Fibroblast of lung (primary cell): ENCODE results near the gene SORL1.

Source experiments
- EZH2 ChIP-seq: IDR thresholded peaks from 2 replicates; pipeline ENCODE4 v1.5.1; 2012; ENCODE audit warnings: low read length, control low read depth, mild to moderate bottlenecking; ENCODE audit errors: missing control alignments
- TF ChIP-seq, protein P1 (sequence below), 2 donors: IDR thresholded peaks in 1 of 2; conservative IDR thresholded peaks in 1 of 2; 1 replicate in 1 of 2; 2 replicates in 1 of 2; pipeline ENCODE4 v1.5.1; 2011 to 2012; ENCODE audit warnings: low read length in 2 of 2, control low read depth in 1 of 2, inconsistent platforms in 1 of 2, low read depth in 1 of 2, mild to moderate bottlenecking in 1 of 2

DNA sequence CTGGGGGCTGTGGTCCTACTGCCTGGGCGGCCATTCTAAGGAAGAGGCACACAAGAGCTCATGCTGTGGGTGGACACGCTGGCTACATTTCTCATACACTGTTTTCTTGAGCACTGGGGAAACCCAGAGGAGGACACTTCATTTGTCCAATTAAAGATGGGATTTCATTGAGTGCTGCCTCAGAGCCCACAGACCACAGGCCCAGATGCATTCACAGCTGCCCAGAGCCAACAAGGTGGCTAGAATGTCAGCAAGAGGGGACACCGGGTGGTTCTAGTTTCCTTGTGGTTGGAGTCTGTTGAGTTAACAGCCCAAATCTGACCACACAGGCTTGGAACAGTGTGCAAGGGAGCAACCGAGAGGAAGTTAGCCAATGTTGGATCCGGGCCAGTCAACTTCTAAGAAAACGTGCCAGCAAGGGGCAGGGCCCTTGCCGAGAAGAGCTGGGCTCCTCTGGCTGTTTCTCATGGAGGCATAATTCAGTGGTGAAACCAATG lies 35.0 kb upstream of the SORL1 start:
- TF ChIP-seq, protein P1, sequence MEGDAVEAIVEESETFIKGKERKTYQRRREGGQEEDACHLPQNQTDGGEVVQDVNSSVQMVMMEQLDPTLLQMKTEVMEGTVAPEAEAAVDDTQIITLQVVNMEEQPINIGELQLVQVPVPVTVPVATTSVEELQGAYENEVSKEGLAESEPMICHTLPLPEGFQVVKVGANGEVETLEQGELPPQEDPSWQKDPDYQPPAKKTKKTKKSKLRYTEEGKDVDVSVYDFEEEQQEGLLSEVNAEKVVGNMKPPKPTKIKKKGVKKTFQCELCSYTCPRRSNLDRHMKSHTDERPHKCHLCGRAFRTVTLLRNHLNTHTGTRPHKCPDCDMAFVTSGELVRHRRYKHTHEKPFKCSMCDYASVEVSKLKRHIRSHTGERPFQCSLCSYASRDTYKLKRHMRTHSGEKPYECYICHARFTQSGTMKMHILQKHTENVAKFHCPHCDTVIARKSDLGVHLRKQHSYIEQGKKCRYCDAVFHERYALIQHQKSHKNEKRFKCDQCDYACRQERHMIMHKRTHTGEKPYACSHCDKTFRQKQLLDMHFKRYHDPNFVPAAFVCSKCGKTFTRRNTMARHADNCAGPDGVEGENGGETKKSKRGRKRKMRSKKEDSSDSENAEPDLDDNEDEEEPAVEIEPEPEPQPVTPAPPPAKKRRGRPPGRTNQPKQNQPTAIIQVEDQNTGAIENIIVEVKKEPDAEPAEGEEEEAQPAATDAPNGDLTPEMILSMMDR (conservative IDR thresholded peaks at IDR 0.05 in 1 of 2, IDR thresholded peaks at IDR 0.05 in 1 of 2; ENCODE audit: low read depth in 1 of 2, low read length in 2 of 2) = no peak
- no peak for TF ChIP-seq EZH2
